Lower leg skin (tissue), 4 donors: Measurements from ENCODE around the gene TMEM198. TPM values are rescaled to one million over a fixed set of nuclear protein-coding genes. Genes with fewer than 3 reads are reported as not detected.

Experiments
- DNase-seq, 2 donors: peaks; one replicate each; pipeline ENCODE4 v3.0.0-alpha.2; 2019; ENCODE audit warnings: low spot score in 2 of 2
- H3K4me3 ChIP-seq: fragments of 200-600 bp; sonication (generic); 2 replicates; pipeline ENCODE4 v1.5.1; 2017; ENCODE audit warnings: mild to moderate bottlenecking, low read depth; ENCODE audit not compliant: poor library complexity, severe bottlenecking
- POLR2A ChIP-seq, 2 donors: fragments of 450-650 bp; IDR thresholded peaks; one replicate each; pipeline ENCODE4 v1.6.1; 2016 to 2017; ENCODE audit warnings: antibody characterized with exemption in 2 of 2, mild to moderate bottlenecking in 1 of 2, moderate library complexity in 1 of 2
- WGBS, 2 donors: methylation state at CpG; one replicate each; pipeline ENCODE4 v1.1.5; 2018; 5-methylcytosine and 5-hydroxymethylcytosine counted together
- intact Hi-C: fragments of 100-400 bp; cut with DNase I; formaldehyde crosslinking; loops from one replicate; pipeline ENCODE4 v1.15.0; 2023; ENCODE audit warnings: low total_unique reads
- total RNA-seq, 4 donors: library from RNA; depleted of rRNA; stranded (reverse); fragments of >200 nt; gene quantifications; one replicate each; pipeline ENCODE4 v1.1.0, GENCODE V29; 2016
- TF ChIP-seq, protein P1 (sequence below), 3 donors: fragments of 450-650 bp; IDR thresholded peaks; one replicate each; pipeline ENCODE4 v1.5.1; 2016; ENCODE audit warnings: antibody characterized with exemption in 3 of 3, mild to moderate bottlenecking in 3 of 3, moderate library complexity in 2 of 3

TMEM198 gene
- total RNA-seq, 4 donors from 2014 or later, result 0.17 to 2.1 (median 1.0) TPM

DNA sequence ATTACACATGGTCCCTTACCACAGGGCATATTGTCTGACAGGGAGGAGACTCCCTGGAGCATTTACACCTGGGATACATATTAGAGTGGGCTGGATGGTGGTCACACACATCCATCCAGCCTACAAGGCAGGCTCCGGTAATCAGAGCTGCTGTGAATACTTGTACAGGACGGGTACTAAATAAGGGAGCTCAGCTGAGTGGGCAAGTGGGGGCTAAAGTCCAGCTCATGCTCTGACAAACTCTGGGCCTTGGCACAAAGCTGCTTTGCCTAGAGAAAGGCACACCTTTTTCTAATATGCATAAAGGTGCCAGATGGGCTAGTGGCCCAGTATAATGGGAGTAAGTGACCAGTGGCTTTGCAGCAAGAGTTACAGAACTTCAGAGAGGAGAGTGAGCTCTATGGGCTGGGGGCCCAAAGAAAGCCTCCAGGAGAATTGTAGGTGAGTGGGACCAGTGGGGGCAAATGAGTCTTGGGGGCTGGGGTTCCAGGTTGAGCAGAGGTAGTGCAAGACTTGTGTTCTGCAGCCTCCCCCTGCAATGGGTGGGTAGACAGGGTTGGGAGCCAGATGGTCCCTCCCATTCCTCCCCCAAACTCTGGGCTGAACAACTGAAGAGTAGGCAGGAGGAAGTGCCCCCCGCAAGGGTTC, 1.6 kb downstream of the TMEM198 start:
- no peak overlapping the region for H3K4me3 ChIP-seq
- intact Hi-C loops, result no loop called here
- no peak for TF ChIP-seq POLR2A (IDR thresholded peaks at IDR 0.05)
- TF ChIP-seq, protein P1, sequence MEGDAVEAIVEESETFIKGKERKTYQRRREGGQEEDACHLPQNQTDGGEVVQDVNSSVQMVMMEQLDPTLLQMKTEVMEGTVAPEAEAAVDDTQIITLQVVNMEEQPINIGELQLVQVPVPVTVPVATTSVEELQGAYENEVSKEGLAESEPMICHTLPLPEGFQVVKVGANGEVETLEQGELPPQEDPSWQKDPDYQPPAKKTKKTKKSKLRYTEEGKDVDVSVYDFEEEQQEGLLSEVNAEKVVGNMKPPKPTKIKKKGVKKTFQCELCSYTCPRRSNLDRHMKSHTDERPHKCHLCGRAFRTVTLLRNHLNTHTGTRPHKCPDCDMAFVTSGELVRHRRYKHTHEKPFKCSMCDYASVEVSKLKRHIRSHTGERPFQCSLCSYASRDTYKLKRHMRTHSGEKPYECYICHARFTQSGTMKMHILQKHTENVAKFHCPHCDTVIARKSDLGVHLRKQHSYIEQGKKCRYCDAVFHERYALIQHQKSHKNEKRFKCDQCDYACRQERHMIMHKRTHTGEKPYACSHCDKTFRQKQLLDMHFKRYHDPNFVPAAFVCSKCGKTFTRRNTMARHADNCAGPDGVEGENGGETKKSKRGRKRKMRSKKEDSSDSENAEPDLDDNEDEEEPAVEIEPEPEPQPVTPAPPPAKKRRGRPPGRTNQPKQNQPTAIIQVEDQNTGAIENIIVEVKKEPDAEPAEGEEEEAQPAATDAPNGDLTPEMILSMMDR (IDR thresholded peaks at IDR 0.05), result no peak
- no peak for DNase-seq
- 77 to 80% methylated on average over 3 of the region's 3 CpGs for WGBS, 2 donors

DNA sequence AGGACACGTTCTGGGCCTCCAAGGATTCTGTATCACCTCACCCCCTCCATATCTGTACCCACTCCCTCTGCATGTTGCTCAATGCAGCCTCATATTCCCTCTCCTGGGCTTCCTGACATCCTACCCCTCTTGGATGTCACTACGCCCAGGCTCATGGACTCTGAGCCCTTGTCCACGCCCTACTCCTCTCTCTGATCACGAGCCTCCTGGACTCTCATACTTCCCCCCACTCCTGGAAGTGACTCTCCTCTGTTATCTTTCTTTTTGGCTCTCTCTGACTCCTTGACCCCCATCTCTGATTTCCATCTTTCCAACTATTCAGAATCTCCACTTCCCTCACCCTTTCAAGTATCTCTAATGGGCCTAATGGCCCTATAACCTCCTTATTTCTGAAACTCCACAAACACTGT, 2.1 kb downstream of the TMEM198 start:
- TF ChIP-seq, protein P1 (IDR thresholded peaks at IDR 0.05), result no peak
- TF ChIP-seq POLR2A (IDR thresholded peaks at IDR 0.05), result no peak
- intact Hi-C loops, result no loop called here
- no peak overlapping the region for H3K4me3 ChIP-seq
- DNase-seq, result no peak
- 68 to 74% methylated on average over 4 of the region's 4 CpGs for WGBS, 2 donors

DNA sequence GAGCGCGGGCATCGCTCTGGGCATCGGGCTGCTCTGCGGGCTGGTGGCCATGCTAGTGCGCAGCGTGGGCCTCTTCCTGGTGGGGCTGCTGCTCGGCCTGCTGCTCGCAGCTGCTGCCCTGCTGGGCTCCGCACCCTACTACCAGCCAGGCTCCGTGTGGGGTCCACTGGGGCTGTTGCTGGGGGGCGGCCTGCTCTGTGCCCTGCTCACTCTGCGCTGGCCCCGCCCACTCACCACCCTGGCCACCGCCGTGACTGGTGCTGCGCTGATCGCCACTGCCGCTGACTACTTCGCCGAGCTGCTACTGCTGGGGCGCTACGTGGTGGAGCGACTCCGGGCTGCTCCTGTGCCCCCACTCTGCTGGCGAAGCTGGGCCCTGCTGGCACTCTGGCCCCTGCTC, 3.8 kb downstream of the TMEM198 start:
- DNase-seq, result no peak
- H3K4me3 ChIP-seq, result no peak overlapping the region
- intact Hi-C loops, result no loop called here
- no peak for TF ChIP-seq POLR2A (IDR thresholded peaks at IDR 0.05)
- TF ChIP-seq, protein P1 (IDR thresholded peaks at IDR 0.05), result no peak
- 94 to 96% methylated on average over 17 to 26 of the region's 26 CpGs for WGBS, 2 donors

DNA sequence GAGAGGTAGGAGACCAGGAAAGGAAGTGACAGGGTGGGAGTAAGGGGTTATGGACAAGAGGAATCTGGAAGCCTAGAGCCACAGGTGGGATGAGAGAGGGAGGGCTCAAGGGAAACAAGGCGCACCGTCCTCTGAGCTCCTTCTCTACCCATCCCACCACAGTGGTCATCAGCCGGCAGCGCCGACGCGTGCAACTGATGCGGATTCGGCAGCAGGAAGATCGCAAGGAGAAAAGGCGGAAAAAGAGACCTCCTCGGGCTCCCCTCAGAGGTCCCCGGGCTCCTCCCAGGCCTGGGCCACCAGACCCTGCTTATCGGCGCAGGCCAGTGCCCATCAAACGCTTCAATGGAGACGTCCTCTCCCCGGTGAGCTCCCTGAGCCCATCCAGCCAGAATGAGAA, 5.2 kb downstream of the TMEM198 start:
- no peak overlapping the region for H3K4me3 ChIP-seq
- intact Hi-C loops, result no loop called here
- no peak for DNase-seq
- TF ChIP-seq, protein P1 (IDR thresholded peaks at IDR 0.05), result no peak
- 92 to 93% methylated on average over 18 of the region's 18 CpGs for WGBS, 2 donors

DNA sequence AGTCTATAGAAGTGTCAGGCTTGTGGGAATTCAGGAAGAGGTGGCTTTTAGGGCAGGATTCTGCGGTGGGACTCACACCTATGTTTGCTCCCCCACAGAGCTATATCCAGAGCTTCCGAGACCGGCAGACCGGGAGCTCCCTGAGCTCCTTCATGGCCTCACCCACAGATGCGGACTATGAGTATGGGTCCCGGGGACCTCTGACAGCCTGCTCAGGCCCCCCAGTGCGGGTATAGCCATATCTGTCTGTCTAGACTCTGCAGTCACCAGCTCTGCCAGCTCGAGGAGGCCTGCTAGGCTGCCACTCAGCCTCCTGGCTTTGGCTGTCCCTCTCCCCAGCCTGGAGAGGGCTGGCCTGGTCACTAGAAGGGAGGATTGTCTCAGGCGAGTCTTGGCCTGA, 5.8 kb downstream of the TMEM198 start:
- intact Hi-C loops, result loop anchor here (10.0 kb wide), 1 partner anchor 85 kb away; no protein-coding TSS in a partner anchor
- TF ChIP-seq, protein P1 (IDR thresholded peaks at IDR 0.05), result no peak
- no peak for TF ChIP-seq POLR2A (IDR thresholded peaks at IDR 0.05)
- H3K4me3 ChIP-seq, result no peak overlapping the region
- no peak for DNase-seq
- whole genome bisulfite sequencing, 2 donors, result 86% methylated on average over 5 to 9 of the region's 9 CpGs
